ENCODE results near the gene TMEM184B. TPM values are rescaled to one million over a fixed set of nuclear protein-coding genes. Genes with fewer than 3 reads are reported as not detected.

TMEM184B gene
- total RNA-seq, 1 experiment from 2014 or later = 54.2 TPM

- peak; percentile 79 for ATAC-seq
- H3K9me3 ChIP-seq (ENCODE audit: control insufficient read depth, insufficient read depth, low read depth, low read length) = no peaks in the 10 kb centered on the region
- ChIA-PET CTCF (no interaction called here), POLR2A (no interaction called here)
- H3K36me3 ChIP-seq (ENCODE audit: control insufficient read depth, insufficient read depth, low read length) = no peaks in the 10 kb centered on the region
- intact Hi-C loops (cut with micrococcal nuclease; ENCODE audit: unreplicated experiment) (no loop called here), in situ Hi-C loops (cut with HindIII; ENCODE audit: low pct_unique_long_range_greater_than_20kb, low sequenced_read_pairs) (no loop called here)
- no peak for DNase-seq (ENCODE audit: low read depth, low spot score)
- no peaks in the 10 kb centered on the region for H3K27me3 ChIP-seq (ENCODE audit: control insufficient read depth, insufficient read depth, low read length)
- BruUV-seq (replicated peaks) = no TSS peak
- no peak overlapping the region for H3K4me3 ChIP-seq (ENCODE audit: low read depth in 2 of 2, low read length in 2 of 2)
- H3K27ac ChIP-seq (ENCODE audit: low read length) = peak overlapping the region; percentile 59; the same call in 1 of the 2 replicates
- peaks cover 7% of the 10 kb centered on the region; the same call in 1 of the 2 replicates for H3K4me1 ChIP-seq (ENCODE audit: control insufficient read depth, insufficient read depth, low read length)
- TF ChIP-seq TCF7L2 (IDR thresholded peaks at IDR 0.05; ENCODE audit: low read depth, low read length) (no peak), POLR2AphosphoS5 (IDR thresholded peaks at IDR 0.05; ENCODE audit: low read depth, low read length) (no peak), SIN3A (IDR thresholded peaks at IDR 0.05; ENCODE audit: borderline replicate concordance, insufficient read depth, low read depth, low read length) (no peak), CTCF (IDR thresholded peaks at IDR 0.05) (no peak), REST (IDR thresholded peaks at IDR 0.05; ENCODE audit: insufficient read depth in 1 of 2, low read depth in 2 of 2, low read length in 1 of 2) (no peak)
Measured at GRCh38 chr22:38240734-38241252, 32.0 kb downstream of the TMEM184B start.

GRCh38 chr22:38239101-38239761, 33.6 kb downstream of the TMEM184B start:
- Histone ChIP-seq H3K27me3 (ENCODE audit: control insufficient read depth, insufficient read depth, low read length) (no peaks in the 10 kb centered on the region), H3K36me3 (ENCODE audit: control insufficient read depth, insufficient read depth, low read length) (no peaks in the 10 kb centered on the region), H3K4me1 (ENCODE audit: control insufficient read depth, insufficient read depth, low read length) (peaks cover 7% of the 10 kb centered on the region; the same call in 1 of the 2 replicates), H3K27ac (ENCODE audit: low read length) (no peak overlapping the region), H3K9me3 (ENCODE audit: control insufficient read depth, insufficient read depth, low read depth, low read length) (no peaks in the 10 kb centered on the region), H3K4me3 (ENCODE audit: low read depth in 2 of 2, low read length in 2 of 2) (no peak overlapping the region)
- CTCF ChIA-PET = no interaction called here
- no peak for DNase-seq (ENCODE audit: low read depth, low spot score)
- no peak for TF ChIP-seq SIN3A (IDR thresholded peaks at IDR 0.05; ENCODE audit: borderline replicate concordance, insufficient read depth, low read depth, low read length)
- TF ChIP-seq POLR2AphosphoS5 (IDR thresholded peaks at IDR 0.05; ENCODE audit: low read depth, low read length) = no peak
- TF ChIP-seq REST (IDR thresholded peaks at IDR 0.05; ENCODE audit: insufficient read depth in 1 of 2, low read depth in 2 of 2, low read length in 1 of 2) = no peak
- no peak for TF ChIP-seq TCF7L2 (IDR thresholded peaks at IDR 0.05; ENCODE audit: low read depth, low read length)
- no peak for TF ChIP-seq CTCF (IDR thresholded peaks at IDR 0.05)
- POLR2A ChIA-PET = interaction anchor here (0.5 kb wide), 1 partner anchor 12 kb away, joined by 3 read pairs; no protein-coding TSS in a partner anchor
- in situ Hi-C loops (cut with HindIII; ENCODE audit: low pct_unique_long_range_greater_than_20kb, low sequenced_read_pairs) (no loop called here), intact Hi-C loops (cut with micrococcal nuclease; ENCODE audit: unreplicated experiment) (no loop called here)
- no peak; the same call in 1 of the 2 replicates for ATAC-seq
- BruUV-seq (replicated peaks) = no TSS peak

Measured in Panc1 (cell line).